SK-N-SH (cell line): ENCODE data around the gene TRDN. TPM values are rescaled to one million over a fixed set of nuclear protein-coding genes. Genes with fewer than 3 reads are reported as not detected.

Experiments
- CTCF ChIA-PET: fragments of 300-600, 350-600 bp; formaldehyde crosslinking; extraction: SDS; loops from one replicate; lab custom pipeline; 2021; lab: Yijun Ruan, JAX
- POLR2A ChIA-PET: fragments of 350-600 bp; sonication (Branson Sonifier 250); formaldehyde crosslinking; extraction: SDS; loops from one replicate; lab custom pipeline; 2020; ENCODE audit warnings: antibody characterized with exemption, inconsistent platforms; lab: Yijun Ruan, JAX
- DNase-seq: peaks from one replicate; pipeline ENCODE4 v3.0.0; 2012
- H2AFZ ChIP-seq: fragments of 200-600 bp; sonication (generic); 2 replicates; pipeline ENCODE4 v1.8.1; 2016; ENCODE audit warnings: antibody characterized with exemption, mild to moderate bottlenecking, low read depth
- H3F3A ChIP-seq: fragments of 200-600 bp; sonication (generic); replicated peaks from 2 replicates; pipeline ENCODE3; 2016; ENCODE audit warnings: antibody characterized with exemption, mild to moderate bottlenecking; ENCODE audit not compliant: insufficient read depth
- H3K27ac ChIP-seq, 2 experiments: fragments of 200-500 bp in 1 of 2; fragments of 200-600 bp in 1 of 2; sonication (Bioruptor generic) in 1 of 2; sonication (generic), shearing (Covaris generic) in 1 of 2; 2 replicates each; pipeline versions ENCODE4 v1.5.1 to v1.6.1; 2014 to 2016; ENCODE audit warnings: low read depth in 2 of 2, inconsistent platforms in 1 of 2, low read length in 1 of 2, mild to moderate bottlenecking in 1 of 2, mixed read lengths in 1 of 2
- H3K27me3 ChIP-seq: fragments of 200-600 bp; sonication (generic), shearing (Covaris generic); 2 replicates; pipeline ENCODE4 v1.6.1; 2016; ENCODE audit warnings: mixed run types; ENCODE audit not compliant: insufficient read depth
- H3K36me3 ChIP-seq, 2 experiments: fragments of 200-500 bp in 1 of 2; fragments of 200-600 bp in 1 of 2; sonication (Bioruptor generic) in 1 of 2; sonication (generic) in 1 of 2; replicated peaks in 1 of 2; 2 replicates each; pipeline versions ENCODE3 to v1.5.1; 2014 to 2016; ENCODE audit warnings: low read length in 1 of 2, mild to moderate bottlenecking in 1 of 2; ENCODE audit not compliant: insufficient read depth in 2 of 2, control insufficient read depth in 1 of 2
- H3K4me1 ChIP-seq, 2 experiments: fragments of 200-500 bp in 1 of 2; fragments of 200-600 bp in 1 of 2; sonication (Bioruptor generic) in 1 of 2; sonication (generic), shearing (Covaris generic) in 1 of 2; 2 replicates each; pipeline versions ENCODE4 v1.5.1 to v1.6.1; 2014 to 2016; ENCODE audit warnings: low read depth in 1 of 2, low read length in 1 of 2, mixed run types in 1 of 2; ENCODE audit not compliant: insufficient read depth in 2 of 2, control insufficient read depth in 1 of 2
- H3K4me2 ChIP-seq: fragments of 200-600 bp; sonication (generic), shearing (Covaris generic); 2 replicates; pipeline ENCODE4 v1.6.1; 2017; ENCODE audit warnings: mixed run types
- H3K4me3 ChIP-seq, 2 experiments: fragments of 200-500 bp in 1 of 2; fragments of 200-600 bp in 1 of 2; sonication (Bioruptor generic) in 1 of 2; sonication (generic), shearing (Covaris generic) in 1 of 2; 2 replicates each; pipeline versions ENCODE4 v1.5.1 to v1.8.1; 2014 to 2016; ENCODE audit warnings: low read depth in 2 of 2, inconsistent platforms in 1 of 2, low read length in 1 of 2, mild to moderate bottlenecking in 1 of 2, mixed read lengths in 1 of 2, moderate library complexity in 1 of 2
- H3K79me2 ChIP-seq: fragments of 200-600 bp; sonication (generic); 2 replicates; pipeline ENCODE4 v1.8.1; 2017; ENCODE audit warnings: mild to moderate bottlenecking; ENCODE audit not compliant: insufficient read depth
- H3K9ac ChIP-seq: fragments of 200-600 bp; sonication (generic); 2 replicates; pipeline ENCODE4 v1.6.1; 2017; ENCODE audit warnings: mixed run types
- H3K9me2 ChIP-seq: fragments of 200-600 bp; sonication (generic); 2 replicates; pipeline ENCODE4 v1.6.1; 2017; ENCODE audit warnings: mixed run types
- H3K9me3 ChIP-seq: fragments of 200-600 bp; sonication (generic); 2 replicates; pipeline ENCODE4 v1.6.1; 2017; ENCODE audit warnings: mixed run types, mild to moderate bottlenecking, moderate library complexity
- H4K20me1 ChIP-seq: fragments of 200-600 bp; sonication (generic); 2 replicates; pipeline ENCODE4 v1.6.1; 2017; ENCODE audit warnings: mild to moderate bottlenecking, mixed run types; ENCODE audit not compliant: insufficient read depth
- CHD2 ChIP-seq: fragments of 150-350 bp; IDR thresholded peaks from 2 replicates; pipeline ENCODE4 v1.6.1; 2018; ENCODE audit warnings: low read length; ENCODE audit not compliant: partially characterized antibody
- ELF1 ChIP-seq: IDR thresholded peaks from 2 replicates; pipeline ENCODE4 v1.4.0; 2012
- EP300 ChIP-seq, 2 experiments: IDR thresholded peaks; 2 replicates each; pipeline versions ENCODE4 v1.4.0 to v1.6.1; 2012; ENCODE audit warnings: borderline replicate concordance in 1 of 2, low read depth in 1 of 2, low read length in 1 of 2
- FOXJ3 ChIP-seq: sonication (generic); formaldehyde crosslinking; IDR thresholded peaks from 2 replicates; pipeline ENCODE4 v1.5.1; 2020; ENCODE audit warnings: mild to moderate bottlenecking, missing genetic modification reagents
- FOXM1 ChIP-seq: IDR thresholded peaks from 2 replicates; pipeline ENCODE4 v1.4.0; 2012; ENCODE audit warnings: low read depth, mild to moderate bottlenecking
- JUND ChIP-seq: IDR thresholded peaks from 2 replicates; pipeline ENCODE4 v1.4.0; 2012
- MXI1 ChIP-seq: IDR thresholded peaks from 2 replicates; pipeline ENCODE4 v1.6.1; 2012; ENCODE audit warnings: mild to moderate bottlenecking, low read depth, low read length, improper control_type of control experiment
- NFIC ChIP-seq: IDR thresholded peaks from 2 replicates; pipeline ENCODE4 v1.4.0; 2012; ENCODE audit warnings: borderline replicate concordance
- POLR2AphosphoS5 ChIP-seq: IDR thresholded peaks from 2 replicates; pipeline ENCODE4 v1.6.1; 2012; ENCODE audit warnings: low read depth, low read length
- RXRA ChIP-seq: IDR thresholded peaks from 2 replicates; pipeline ENCODE4 v1.4.0; 2012; ENCODE audit warnings: low read depth, mild to moderate bottlenecking, borderline replicate concordance
- SIN3A ChIP-seq: IDR thresholded peaks from 2 replicates; pipeline ENCODE4 v1.6.1; 2012; ENCODE audit warnings: low read depth, mild to moderate bottlenecking, low read length, moderate library complexity, borderline replicate concordance
- SMC3 ChIP-seq: IDR thresholded peaks from 2 replicates; pipeline ENCODE4 v1.6.1; 2012; ENCODE audit warnings: low read depth, low read length, improper control_type of control experiment
- TCF12 ChIP-seq: IDR thresholded peaks from 2 replicates; pipeline ENCODE4 v1.4.0; 2012
- USF1 ChIP-seq: IDR thresholded peaks from 2 replicates; pipeline ENCODE4 v1.4.0; 2012; ENCODE audit warnings: low read depth, borderline replicate concordance
- WGBS: methylation state at CpG from one replicate; pipeline ENCODE4 v1.1.6; 2017; ENCODE audit warnings: low lambda C conversion rate; 5-methylcytosine and 5-hydroxymethylcytosine counted together
- polyA plus RNA-seq, 3 experiments: library from polyadenylated mRNA; depleted of rRNA; stranded (reverse); fragments of >200 nt; gene quantifications; 2 replicates each; pipeline ENCODE4 v1.2.3, GENCODE V29; 2012
- TF ChIP-seq, protein P1 (sequence below): fragments of 200-600 bp; sonication (generic); IDR thresholded peaks from 2 replicates; pipeline ENCODE4 v1.6.1; 2017; ENCODE audit warnings: antibody characterized with exemption, mild to moderate bottlenecking, moderate library complexity
- TF ChIP-seq, protein P2 (sequence below): IDR thresholded peaks from 2 replicates; pipeline ENCODE4 v1.6.1; 2012; ENCODE audit warnings: mild to moderate bottlenecking, low read depth, low read length, moderate library complexity
- TF ChIP-seq, protein P3 (sequence below): fragments of 150-350 bp; IDR thresholded peaks from 2 replicates; pipeline ENCODE4 v1.6.1; 2016; ENCODE audit warnings: mild to moderate bottlenecking, low read depth, low read length

Gene TRDN
- polyA plus RNA-seq, 1 of the 3 experiments (the other 2 are of a cell fraction): not detected

DNA sequence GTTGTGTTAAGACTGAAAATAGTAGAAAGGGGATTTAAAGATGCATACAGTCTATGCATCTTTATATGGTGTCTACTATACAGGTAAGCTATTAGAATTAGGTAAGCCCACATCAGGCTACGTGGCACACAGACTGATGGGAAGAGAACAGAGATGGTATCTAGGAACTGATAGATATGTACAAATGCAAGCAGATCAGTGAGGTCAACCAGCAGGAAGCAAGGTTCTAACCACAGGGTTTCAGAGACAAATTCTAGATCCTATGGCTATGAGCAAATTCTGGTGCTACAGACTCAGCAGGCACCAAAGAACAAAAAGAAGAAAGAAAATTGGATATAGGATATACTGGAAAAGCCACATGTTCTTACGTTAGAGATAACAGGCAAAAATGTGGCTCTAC lies 110.6 kb downstream of the TRDN start:
- ChIA-PET POLR2A (no interaction called here), CTCF (no interaction called here)
- Histone ChIP-seq H3K79me2 (no peaks in the 10 kb centered on the region), H3K9me2 (no peaks in the 10 kb centered on the region), H3K9me3 (no peaks in the 10 kb centered on the region), H2AFZ (no peak overlapping the region), H3F3A (no peaks in the 10 kb centered on the region), H3K4me3 (no peak overlapping the region), H3K4me1 (no peaks in the 10 kb centered on the region), H3K9ac (no peak overlapping the region), H3K27ac (no peak overlapping the region), H4K20me1 (no peaks in the 10 kb centered on the region), H3K36me3 (no peaks in the 10 kb centered on the region), H3K4me2 (no peak overlapping the region), H3K27me3 (no peaks in the 10 kb centered on the region)
- WGBS: 16% methylated on average over 2 of the region's 2 CpGs
- TF ChIP-seq CHD2: no peak
- TF ChIP-seq JUND: no peak
- TF ChIP-seq FOXJ3 (CRISPR knock-in tag): no peak
- TF ChIP-seq ELF1: no peak
- no peak for TF ChIP-seq RXRA
- no peak for TF ChIP-seq TCF12
- TF ChIP-seq SMC3: no peak
- TF ChIP-seq, protein P1, sequence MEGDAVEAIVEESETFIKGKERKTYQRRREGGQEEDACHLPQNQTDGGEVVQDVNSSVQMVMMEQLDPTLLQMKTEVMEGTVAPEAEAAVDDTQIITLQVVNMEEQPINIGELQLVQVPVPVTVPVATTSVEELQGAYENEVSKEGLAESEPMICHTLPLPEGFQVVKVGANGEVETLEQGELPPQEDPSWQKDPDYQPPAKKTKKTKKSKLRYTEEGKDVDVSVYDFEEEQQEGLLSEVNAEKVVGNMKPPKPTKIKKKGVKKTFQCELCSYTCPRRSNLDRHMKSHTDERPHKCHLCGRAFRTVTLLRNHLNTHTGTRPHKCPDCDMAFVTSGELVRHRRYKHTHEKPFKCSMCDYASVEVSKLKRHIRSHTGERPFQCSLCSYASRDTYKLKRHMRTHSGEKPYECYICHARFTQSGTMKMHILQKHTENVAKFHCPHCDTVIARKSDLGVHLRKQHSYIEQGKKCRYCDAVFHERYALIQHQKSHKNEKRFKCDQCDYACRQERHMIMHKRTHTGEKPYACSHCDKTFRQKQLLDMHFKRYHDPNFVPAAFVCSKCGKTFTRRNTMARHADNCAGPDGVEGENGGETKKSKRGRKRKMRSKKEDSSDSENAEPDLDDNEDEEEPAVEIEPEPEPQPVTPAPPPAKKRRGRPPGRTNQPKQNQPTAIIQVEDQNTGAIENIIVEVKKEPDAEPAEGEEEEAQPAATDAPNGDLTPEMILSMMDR: no peak
- no peak for TF ChIP-seq POLR2AphosphoS5
- TF ChIP-seq USF1: no peak
- no peak for TF ChIP-seq MXI1
- no peak for TF ChIP-seq FOXM1
- no peak for TF ChIP-seq EP300 (IDR thresholded peaks at IDR 0.05; ENCODE audit: borderline replicate concordance in 1 of 2, low read depth in 1 of 2, low read length in 1 of 2)
- TF ChIP-seq, protein P2, sequence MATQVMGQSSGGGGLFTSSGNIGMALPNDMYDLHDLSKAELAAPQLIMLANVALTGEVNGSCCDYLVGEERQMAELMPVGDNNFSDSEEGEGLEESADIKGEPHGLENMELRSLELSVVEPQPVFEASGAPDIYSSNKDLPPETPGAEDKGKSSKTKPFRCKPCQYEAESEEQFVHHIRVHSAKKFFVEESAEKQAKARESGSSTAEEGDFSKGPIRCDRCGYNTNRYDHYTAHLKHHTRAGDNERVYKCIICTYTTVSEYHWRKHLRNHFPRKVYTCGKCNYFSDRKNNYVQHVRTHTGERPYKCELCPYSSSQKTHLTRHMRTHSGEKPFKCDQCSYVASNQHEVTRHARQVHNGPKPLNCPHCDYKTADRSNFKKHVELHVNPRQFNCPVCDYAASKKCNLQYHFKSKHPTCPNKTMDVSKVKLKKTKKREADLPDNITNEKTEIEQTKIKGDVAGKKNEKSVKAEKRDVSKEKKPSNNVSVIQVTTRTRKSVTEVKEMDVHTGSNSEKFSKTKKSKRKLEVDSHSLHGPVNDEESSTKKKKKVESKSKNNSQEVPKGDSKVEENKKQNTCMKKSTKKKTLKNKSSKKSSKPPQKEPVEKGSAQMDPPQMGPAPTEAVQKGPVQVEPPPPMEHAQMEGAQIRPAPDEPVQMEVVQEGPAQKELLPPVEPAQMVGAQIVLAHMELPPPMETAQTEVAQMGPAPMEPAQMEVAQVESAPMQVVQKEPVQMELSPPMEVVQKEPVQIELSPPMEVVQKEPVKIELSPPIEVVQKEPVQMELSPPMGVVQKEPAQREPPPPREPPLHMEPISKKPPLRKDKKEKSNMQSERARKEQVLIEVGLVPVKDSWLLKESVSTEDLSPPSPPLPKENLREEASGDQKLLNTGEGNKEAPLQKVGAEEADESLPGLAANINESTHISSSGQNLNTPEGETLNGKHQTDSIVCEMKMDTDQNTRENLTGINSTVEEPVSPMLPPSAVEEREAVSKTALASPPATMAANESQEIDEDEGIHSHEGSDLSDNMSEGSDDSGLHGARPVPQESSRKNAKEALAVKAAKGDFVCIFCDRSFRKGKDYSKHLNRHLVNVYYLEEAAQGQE: no peak
- TF ChIP-seq SIN3A: no peak
- TF ChIP-seq, protein P3, sequence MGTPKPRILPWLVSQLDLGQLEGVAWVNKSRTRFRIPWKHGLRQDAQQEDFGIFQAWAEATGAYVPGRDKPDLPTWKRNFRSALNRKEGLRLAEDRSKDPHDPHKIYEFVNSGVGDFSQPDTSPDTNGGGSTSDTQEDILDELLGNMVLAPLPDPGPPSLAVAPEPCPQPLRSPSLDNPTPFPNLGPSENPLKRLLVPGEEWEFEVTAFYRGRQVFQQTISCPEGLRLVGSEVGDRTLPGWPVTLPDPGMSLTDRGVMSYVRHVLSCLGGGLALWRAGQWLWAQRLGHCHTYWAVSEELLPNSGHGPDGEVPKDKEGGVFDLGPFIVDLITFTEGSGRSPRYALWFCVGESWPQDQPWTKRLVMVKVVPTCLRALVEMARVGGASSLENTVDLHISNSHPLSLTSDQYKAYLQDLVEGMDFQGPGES: no peak
- no peak for TF ChIP-seq NFIC
- no peak for DNase-seq
